NCI-H146 treated with DMSO at 0.1 percent for 48 hours (cell line): ENCODE data around the gene C6orf62.
"Not testable (repeated sequence)": the region's sequence is repeated elsewhere in the genome, so short reads cannot be mapped to it uniquely, and the experiment has no call there.

ENCODE experiments used
- DNase-seq: peaks from one replicate; lab custom pipeline; 2025; ENCODE audit not compliant: unreplicated experiment; lab: John Stamatoyannopoulos, UW

C6orf62 gene

GRCh38 chr6:24719125-24719971 is at the start of gene C6orf62:
Gene C6orf62 (minus strand): TSS chr6:24719154. CDS start chr6:24718668, 486 bp downstream.
- DNase-seq: no peak

GRCh38 chr6:24768361-24768760 is 49.4 kb upstream of the C6orf62 start:
- DNase-seq: no peak

- peak; percentile 21 for DNase-seq
Observed at GRCh38 chr6:24766680-24767462, 47.9 kb upstream of the C6orf62 start.

DNA sequence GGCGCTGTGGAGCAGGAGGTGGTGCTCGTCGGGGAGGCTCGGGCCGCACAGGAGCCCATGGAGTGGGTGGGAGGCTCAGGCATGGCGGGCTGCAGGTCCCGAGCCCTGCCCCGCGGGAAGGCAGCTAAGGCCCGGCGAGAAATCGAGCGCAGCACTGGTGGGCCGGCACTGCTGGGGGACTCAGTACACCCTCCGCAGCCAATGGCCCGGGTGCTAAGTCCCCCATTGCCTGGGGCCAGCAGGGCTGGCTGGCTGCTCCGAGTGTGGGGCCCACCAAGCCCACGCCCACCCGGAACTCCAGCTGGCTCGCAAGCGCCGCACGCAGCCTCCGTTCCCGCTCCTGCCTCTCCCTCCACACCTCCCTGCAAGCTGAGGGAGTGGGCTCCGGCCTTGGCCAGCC is 47.0 kb upstream of the C6orf62 start:
- not testable (repeated sequence) for DNase-seq

GRCh38 chr6:24764833-24765828 is 46.2 kb upstream of the C6orf62 start:
- not testable (repeated sequence) for DNase-seq

GRCh38 chr6:24763578-24763977 is 44.6 kb upstream of the C6orf62 start:
- DNase-seq: no peak

DNA sequence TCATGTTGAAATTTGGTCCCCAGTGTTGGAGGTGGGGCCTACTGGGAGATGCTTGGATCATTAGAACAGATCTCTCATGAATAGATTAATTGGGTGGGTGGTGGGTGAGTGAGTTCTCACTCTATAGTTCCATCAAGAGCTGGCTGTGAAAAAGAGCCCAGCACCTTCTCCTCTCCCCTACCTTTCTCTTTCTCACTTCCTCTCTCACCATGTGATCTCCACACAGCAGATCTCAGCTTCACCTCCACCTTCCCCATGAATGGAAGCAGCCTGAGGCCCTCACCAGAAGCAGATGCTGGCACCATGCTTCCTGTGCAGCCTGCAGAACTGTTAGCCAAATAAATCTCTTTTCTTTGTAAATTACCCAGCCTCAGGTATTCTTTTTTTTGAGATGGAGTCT is 42.9 kb upstream of the C6orf62 start:
- no peak for DNase-seq

GRCh38 chr6:24761193-24761835 is 42.4 kb upstream of the C6orf62 start:
- DNase-seq: peak; percentile 23

GRCh38 chr6:24760210-24760609 is 41.3 kb upstream of the C6orf62 start:
- DNase-seq: no peak

DNA sequence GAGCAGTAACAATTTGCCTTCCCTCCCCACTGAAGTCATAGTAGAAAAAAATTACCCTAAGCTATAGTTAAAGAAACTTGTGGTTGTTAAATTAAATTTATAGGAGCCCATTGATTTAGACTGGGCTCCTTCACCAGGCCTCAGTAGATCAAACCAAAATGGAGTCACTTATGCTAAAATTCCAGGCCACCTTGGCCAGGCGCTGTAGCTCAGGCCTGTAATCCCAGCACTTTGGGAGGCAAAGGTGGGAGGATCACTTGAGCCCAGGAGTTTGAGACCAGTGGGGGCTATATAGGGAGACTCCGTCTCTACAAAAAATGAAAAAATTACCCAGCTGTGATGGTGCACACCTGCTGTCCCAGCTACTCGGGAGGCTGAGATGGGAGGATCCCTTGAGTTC is 40.8 kb upstream of the C6orf62 start:
- DNase-seq: no peak

DNA sequence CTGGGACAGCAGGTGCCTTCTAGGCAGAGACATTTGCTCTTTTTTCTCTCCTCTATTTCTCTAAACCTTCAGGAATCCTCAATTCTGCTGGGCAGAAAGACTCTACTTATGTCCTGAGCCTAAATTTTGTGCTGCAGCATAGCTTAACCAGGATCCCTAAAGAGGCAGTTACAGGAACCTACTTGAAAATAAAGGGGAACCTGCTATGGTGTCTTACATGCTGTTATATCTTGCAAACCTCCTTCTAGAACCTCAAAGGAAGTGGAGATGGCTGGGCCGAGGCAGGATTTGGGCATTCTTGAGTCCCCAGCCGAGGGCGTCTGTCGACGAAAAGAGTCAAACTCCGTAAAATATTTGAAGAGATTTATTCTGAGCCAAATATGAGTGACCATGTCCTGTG is 38.7 kb upstream of the C6orf62 start:
- no peak for DNase-seq

DNA sequence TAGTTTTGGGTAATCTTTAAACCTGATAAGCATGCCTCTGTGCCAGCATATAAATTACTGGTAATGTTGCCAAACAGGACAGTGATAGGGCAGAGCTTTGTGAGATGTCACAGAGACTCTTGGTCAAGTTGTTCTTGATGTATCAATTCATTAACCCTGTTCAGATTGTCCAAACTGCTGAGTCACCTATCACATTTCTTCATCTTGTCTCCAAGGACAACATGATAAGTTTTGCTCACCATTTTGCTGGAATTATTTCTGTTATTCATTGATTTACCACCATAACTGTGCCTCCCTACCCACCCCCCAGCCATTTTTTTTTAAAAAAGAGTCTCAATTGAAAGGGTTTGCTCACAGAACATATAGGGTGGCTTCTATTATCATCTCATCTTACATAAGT is 36.3 kb upstream of the C6orf62 start:
- no peak for DNase-seq

- DNase-seq: not testable (repeated sequence)
Observed at GRCh38 chr6:24754378-24754777, 35.4 kb upstream of the C6orf62 start.

GRCh38 chr6:24753545-24753944 is 34.6 kb upstream of the C6orf62 start:
- DNase-seq: no peak

- DNase-seq: no peak
Observed at GRCh38 chr6:24752917-24753492, 34.1 kb upstream of the C6orf62 start.

DNA sequence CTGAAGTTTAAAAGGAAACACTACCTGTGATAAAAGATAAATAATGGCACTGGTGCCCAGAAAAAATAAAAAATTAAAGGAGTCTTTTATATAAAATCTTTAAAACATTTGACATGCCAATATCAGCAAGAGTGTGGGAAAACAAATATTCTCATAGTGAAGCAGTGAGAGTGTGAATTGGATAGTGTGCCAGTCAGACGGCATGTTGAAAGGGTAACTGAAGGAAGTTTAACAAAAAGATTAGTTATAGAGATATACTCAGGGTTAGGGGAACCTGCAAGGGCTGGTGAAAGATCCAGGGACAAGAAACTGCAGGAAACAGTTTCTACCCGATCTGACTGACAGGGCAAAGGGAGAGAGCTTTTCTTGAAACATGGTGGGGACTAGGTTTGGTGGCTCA is 33.5 kb upstream of the C6orf62 start:
- no peak for DNase-seq

DNA sequence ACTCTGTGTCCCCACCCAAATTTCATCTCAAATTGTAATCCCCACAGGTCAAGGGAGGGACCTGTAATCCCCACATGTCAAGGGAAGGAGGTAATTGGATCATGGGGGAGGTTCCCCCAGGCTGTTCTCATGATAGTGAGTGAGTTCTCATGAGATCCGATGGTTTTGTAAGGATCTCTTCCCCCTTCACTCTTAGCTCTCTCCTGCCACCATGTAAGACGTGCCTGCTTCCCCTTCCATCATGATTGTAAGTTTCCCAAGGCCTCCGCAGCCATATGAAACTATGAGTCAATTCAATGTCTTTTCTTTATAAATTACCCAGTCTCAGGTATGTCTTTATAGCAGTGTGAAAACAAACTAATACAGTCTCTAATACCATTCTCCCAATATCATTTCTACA is 31.9 kb upstream of the C6orf62 start:
- DNase-seq: not testable (repeated sequence)

DNA sequence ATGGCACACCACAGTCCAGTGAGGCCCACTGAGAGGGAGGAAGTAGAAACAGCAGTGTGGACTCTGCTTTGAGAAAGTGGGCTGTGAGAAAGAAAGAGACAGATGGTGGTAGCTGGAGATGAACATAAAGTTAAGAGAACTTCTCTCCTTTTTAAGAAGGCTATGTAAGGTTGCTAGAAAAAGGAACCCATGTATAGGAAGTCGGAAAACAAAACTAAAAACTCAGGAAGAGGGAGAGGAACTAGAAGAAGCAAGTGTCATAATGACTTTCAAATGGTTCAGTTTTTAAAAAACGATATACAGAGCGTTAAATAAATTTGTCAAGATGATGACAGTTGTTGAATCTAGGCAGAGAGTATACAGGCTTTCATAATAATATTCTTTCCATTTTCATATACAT is 30.3 kb upstream of the C6orf62 start:
- DNase-seq: no peak

DNA sequence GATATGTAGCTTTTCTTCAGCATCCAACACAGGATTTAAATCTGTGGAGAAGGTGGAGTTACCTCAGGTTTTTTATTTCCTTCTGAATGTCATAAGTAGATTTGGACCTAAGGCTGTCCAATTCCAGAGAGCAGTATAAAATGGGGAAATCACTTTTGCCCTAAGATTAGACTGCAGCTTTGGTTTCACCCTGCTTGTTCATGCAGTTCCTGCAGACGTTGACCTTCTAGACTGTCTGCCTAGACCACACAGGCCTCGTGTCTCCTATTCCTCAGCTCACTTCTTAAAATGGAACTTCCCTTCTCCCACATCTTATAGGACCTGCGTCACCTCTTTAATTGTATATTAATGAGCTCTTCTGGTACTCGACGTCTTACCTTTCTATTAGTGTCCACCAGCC is 26.0 kb upstream of the C6orf62 start:
- no peak for DNase-seq

DNA sequence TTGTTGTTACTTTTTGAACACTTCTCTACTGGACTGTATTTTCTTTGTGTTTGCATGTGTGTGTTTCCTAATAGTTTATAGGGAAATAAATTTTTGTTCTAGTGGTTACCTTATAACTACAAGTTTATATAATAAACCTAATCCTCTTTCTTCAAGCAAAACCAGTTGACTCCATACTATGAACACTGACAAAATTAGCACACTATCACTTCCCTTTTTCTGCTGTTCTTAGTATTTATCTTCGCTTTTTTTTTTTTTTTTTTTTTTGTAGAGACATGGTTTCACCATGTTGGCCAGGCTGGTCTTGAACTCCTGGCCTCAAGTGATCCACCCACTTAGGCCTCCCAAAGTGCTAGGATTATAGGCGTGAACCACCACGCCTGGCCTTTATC is 25.0 kb upstream of the C6orf62 start:
- no peak for DNase-seq
